ENCODE data around the gene RARG. TPM values are rescaled to one million over a fixed set of nuclear protein-coding genes. Genes with fewer than 3 reads are reported as not detected.

RARG gene
- total and polyA plus RNA-seq, 2 of the 4 experiments (the other 2 are of a cell fraction): 7.9 to 30.9 TPM

DNA sequence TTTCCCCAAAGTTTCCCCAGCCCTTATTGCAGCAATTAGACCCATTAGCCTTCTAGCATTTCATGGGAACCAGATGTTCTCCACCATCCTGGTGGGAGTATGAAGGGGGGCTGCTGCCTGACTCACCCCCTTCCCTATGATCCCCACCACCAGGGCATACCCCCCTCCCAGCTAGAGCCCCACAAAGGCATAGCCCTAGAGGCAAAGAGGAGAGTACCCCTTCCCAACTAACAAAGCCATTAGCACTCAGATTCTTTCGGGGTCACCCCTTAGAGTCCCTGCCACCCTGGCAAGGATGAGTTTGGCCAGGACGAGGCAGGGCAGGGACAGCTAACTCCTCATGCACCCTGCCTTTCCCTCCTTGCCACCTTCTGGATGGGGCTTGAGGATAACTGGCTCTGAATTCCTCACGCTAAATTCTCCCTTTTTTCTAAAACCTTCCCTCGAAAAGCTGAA, 9.2 kb downstream of the RARG start:
- Histone ChIP-seq H4K8ac (ENCODE audit: low read depth in 2 of 2, low read length in 2 of 2) (peak overlapping the region; percentile 73 to 98; a peak in 3 of 4 replicates), H3K23ac (ENCODE audit: low read depth, low read length) (peak overlapping the region; percentile 95), H3K9me1 (ENCODE audit: insufficient read depth, low read length) (peaks cover 26% of the 10 kb centered on the region), H3K27me3 (ENCODE audit: control insufficient read depth, insufficient read depth, low read length) (no peaks in the 10 kb centered on the region), H3K14ac (replicated peaks; ENCODE audit: low read depth, low read length) (peak overlapping the region; percentile 73), H3K4ac (ENCODE audit: low read depth, low read length) (peak overlapping the region; percentile 94), H3K56ac (ENCODE audit: extremely low read depth, insufficient read depth, low read length) (peak overlapping the region; percentile 25; the same call in 1 of the 2 replicates), H3K4me1 (ENCODE audit: control insufficient read depth, insufficient read depth, low read length) (peaks cover 36% of the 10 kb centered on the region), H2AK5ac (ENCODE audit: low read depth, low read length) (peak overlapping the region; percentile 92), H4K5ac (ENCODE audit: low read depth, low read length) (peak overlapping the region; percentile 92), H2AFZ (replicated peaks; ENCODE audit: low read length, poor library complexity) (peak overlapping the region; percentile 80), H3K18ac (ENCODE audit: low read depth, low read length) (peak overlapping the region; percentile 73), H4K91ac (ENCODE audit: insufficient read depth, low read depth, low read length) (peak overlapping the region; percentile 71), H3K79me1 (ENCODE audit: low read depth in 1 of 2, low read length in 2 of 2) (peaks cover 6 to 58% of the 10 kb centered on the region in 2 experiments; a peak in 3 of 4 replicates), H3K36me3 (ENCODE audit: control insufficient read depth, insufficient read depth, low read length) (peaks cover 4% of the 10 kb centered on the region; the same call in 1 of the 2 replicates), H3K4me2 (ENCODE audit: low read depth, low read length) (peak overlapping the region; percentile 25; the same call in 1 of the 2 replicates), H2BK15ac (ENCODE audit: low read depth, low read length) (peak overlapping the region; percentile 39; the same call in 2 of the 3 replicates), H3K9ac (ENCODE audit: low read depth, low read length) (peak overlapping the region; percentile 62), H3K27ac (ENCODE audit: insufficient read depth, low read length) (peak overlapping the region; percentile 93), H2BK20ac (ENCODE audit: low read depth, low read length) (peak overlapping the region; percentile 64), H2BK5ac (ENCODE audit: low read depth, low read length, poor library complexity, severe bottlenecking) (peak overlapping the region; percentile 98), H2BK120ac (ENCODE audit: low read depth, low read length) (peak overlapping the region; percentile 90), H3K9me3 (ENCODE audit: control insufficient read depth, insufficient read depth, low read length) (no peaks in the 10 kb centered on the region), H2AK9ac (replicated peaks; ENCODE audit: low read depth, low read length, poor library complexity) (peak overlapping the region; percentile 94), H4K20me1 (ENCODE audit: insufficient read depth, low read length) (peaks cover 4% of the 10 kb centered on the region), H3K4me3 (ENCODE audit: insufficient read depth, low read depth, low read length) (no peak overlapping the region)
- CTCF ChIA-PET: no interaction called here
- no CpG with 5 or more reads among the region's 4 CpGs for WGBS, 2 experiments (ENCODE audit: extremely low coverage in 2 of 2, insufficient read length in 1 of 2)
- POLR2A ChIA-PET (ENCODE audit: unreplicated experiment): interaction anchor here (0.7 to 0.9 kb wide), 2 partner anchors 9 to 73 kb away, joined by 3 to 4 read pairs; partner anchors contain the start of gene PFDN5
- BruUV-seq (replicated peaks): no TSS peak
- DNase-seq: no peak
- intact Hi-C loops (cut with micrococcal nuclease) (loop anchor here (1.0 kb wide), 1 partner anchor 8 kb away; no protein-coding TSS in a partner anchor), dilution Hi-C loops (cut with HindIII; ENCODE audit: low sequenced_read_pairs, unreplicated experiment) (no loop called here), in situ Hi-C loops (cut with MboI; ENCODE audit: low sequenced_read_pairs) (no loop called here)
- no peak for TF ChIP-seq RAD21 (IDR thresholded peaks at IDR 0.05; ENCODE audit: low read length)
- no peak for TF ChIP-seq BHLHE40 (IDR thresholded peaks at IDR 0.05; ENCODE audit: low read depth, low read length)
- TF ChIP-seq MXI1 (IDR thresholded peaks at IDR 0.05; ENCODE audit: borderline replicate concordance, low read depth, low read length): no peak
- no peak for TF ChIP-seq MAZ (IDR thresholded peaks at IDR 0.05; ENCODE audit: borderline replicate concordance, low read depth, low read length)
- TF ChIP-seq CEBPB (IDR thresholded peaks at IDR 0.05; ENCODE audit: low read depth, low read length): no peak
- TF ChIP-seq SMC3 (IDR thresholded peaks at IDR 0.05; ENCODE audit: low read depth, low read length): no peak
- no peak for TF ChIP-seq USF2 (IDR thresholded peaks at IDR 0.05; ENCODE audit: low read depth, low read length)
- TF ChIP-seq FOS (IDR thresholded peaks at IDR 0.05; ENCODE audit: low read depth, low read length): no peak
- no peak for TF ChIP-seq CHD1 (IDR thresholded peaks at IDR 0.05; ENCODE audit: low read depth, low read length)
- TF ChIP-seq RCOR1 (IDR thresholded peaks at IDR 0.05; ENCODE audit: insufficient replicate concordance, low read length): no peak
- ATAC-seq (ENCODE audit: low read depth): no peak
